GM19035 (cell line): ENCODE results near the gene NEUROG1.

Source experiments
- ATAC-seq: cut with Tn5 transposase; IDR thresholded peaks from one replicate; pipeline ENCODE4 v1.9.1; 2021; ENCODE audit not compliant: unreplicated experiment

NEUROG1 gene

GRCh38 chr5:135565266-135565665, 29.5 kb upstream of the NEUROG1 start:
- no peak for ATAC-seq

- ATAC-seq: no peak
These were observed 28.6 kb upstream of the NEUROG1 start for GRCh38 chr5:135564331-135564730.

GRCh38 chr5:135561266-135561665, 25.5 kb upstream of the NEUROG1 start:
- no peak for ATAC-seq

GRCh38 chr5:135560858-135561257, 25.1 kb upstream of the NEUROG1 start:
- peak; percentile 95 for ATAC-seq

- ATAC-seq: no peak
These were observed 23.6 kb upstream of the NEUROG1 start for GRCh38 chr5:135559354-135559753.

- no peak for ATAC-seq
These were observed 21.5 kb upstream of the NEUROG1 start for GRCh38 chr5:135557076-135557838.

- no peak for ATAC-seq
These were observed 20.9 kb upstream of the NEUROG1 start for GRCh38 chr5:135556620-135557019.

- no peak for ATAC-seq
These were observed 19.8 kb upstream of the NEUROG1 start for GRCh38 chr5:135555530-135555929.

- ATAC-seq: no peak
These were observed 18.1 kb upstream of the NEUROG1 start for GRCh38 chr5:135553688-135554462.

GRCh38 chr5:135551593-135552447, 16.1 kb upstream of the NEUROG1 start:
- ATAC-seq: peak; percentile 84

GRCh38 chr5:135549413-135549812, 13.6 kb upstream of the NEUROG1 start:
- no peak for ATAC-seq

- no peak for ATAC-seq
These were observed 12.0 kb upstream of the NEUROG1 start for GRCh38 chr5:135547590-135548254.

GRCh38 chr5:135546912-135547311, 11.1 kb upstream of the NEUROG1 start:
- no peak for ATAC-seq

GRCh38 chr5:135546101-135546500, 10.3 kb upstream of the NEUROG1 start:
- ATAC-seq: no peak

- no peak for ATAC-seq
These were observed 9.3 kb upstream of the NEUROG1 start for GRCh38 chr5:135545099-135545498.

GRCh38 chr5:135543485-135544304, 7.9 kb upstream of the NEUROG1 start:
- ATAC-seq: peak; percentile 28

- no peak for ATAC-seq
These were observed 7.3 kb upstream of the NEUROG1 start for GRCh38 chr5:135543001-135543484.

- no peak for ATAC-seq
These were observed 6.2 kb upstream of the NEUROG1 start for GRCh38 chr5:135541807-135542502.

GRCh38 chr5:135539430-135540005, 3.8 kb upstream of the NEUROG1 start:
- ATAC-seq: no peak
